ENCODE measurements around the gene BLVRA. TPM values are rescaled to one million over a fixed set of nuclear protein-coding genes. Genes with fewer than 3 reads are reported as not detected.

BLVRA gene
- polyA plus RNA-seq, 1 donor (not counting 4 experiments of a cell fraction or from before 2014, with no cell fraction given), result 49.6 TPM

GRCh38 chr7:43757073-43757720, 1.3 kb upstream of the BLVRA start:
- Histone ChIP-seq H3K4me2 (ENCODE audit: control insufficient read depth, extremely low read depth, insufficient read depth, low read depth, low read length) (no peak overlapping the region), H3K36me3 (ENCODE audit: control insufficient read depth in 2 of 2, extremely low read depth in 1 of 2, insufficient read depth in 2 of 2, low read length in 2 of 2) (no peaks in the 10 kb centered on the region), H3K9ac (ENCODE audit: control insufficient read depth, extremely low read depth, insufficient read depth, low read length) (no peak overlapping the region), H3K4me3 (ENCODE audit: control insufficient read depth in 2 of 3, extremely low read depth in 1 of 3, insufficient read depth in 2 of 3, low read depth in 1 of 3, low read length in 3 of 3) (no peak overlapping the region), H3K27ac (ENCODE audit: control insufficient read depth, insufficient read depth, low read length) (no peak overlapping the region), H2AFZ (ENCODE audit: control insufficient read depth, low read length) (no peak overlapping the region), H3K79me2 (ENCODE audit: control insufficient read depth, insufficient read depth, low read length) (no peaks in the 10 kb centered on the region), H3K9me3 (ENCODE audit: control insufficient read depth, low read depth, low read length) (no peaks in the 10 kb centered on the region), H4K20me1 (ENCODE audit: control insufficient read depth, extremely low read depth, insufficient read depth, low read length) (no peaks in the 10 kb centered on the region), H3K4me1 (ENCODE audit: control insufficient read depth, extremely low read depth, insufficient read depth, low read length) (peaks cover 8% of the 10 kb centered on the region), H3K27me3 (ENCODE audit: control insufficient read depth, extremely low read depth, insufficient read depth, low read length) (no peaks in the 10 kb centered on the region), H3K9me1 (ENCODE audit: control insufficient read depth, extremely low read depth, insufficient read depth, low read length) (no peaks in the 10 kb centered on the region)
- TF ChIP-seq EZH2 (IDR thresholded peaks at IDR 0.05; ENCODE audit: low read length) (no peak), CTCF (optimal IDR thresholded peaks at IDR 0.05 in 1 of 3, IDR thresholded peaks at IDR 0.05 in 1 of 3, conservative IDR thresholded peaks at IDR 0.05 in 1 of 3; ENCODE audit: extremely low read depth in 1 of 3, insufficient read depth in 2 of 3, low read length in 3 of 3) (no peak)
- FAIRE-seq (no peak), DNase-seq (ENCODE audit: low read depth, low spot score) (no peak)
- dilution Hi-C loops (cut with MboI; ENCODE audit: extremely low pct_ligation_motif_present, low sequenced_read_pairs), result no loop called here

- Histone ChIP-seq H3K4me3 (ENCODE audit: control insufficient read depth in 2 of 3, extremely low read depth in 1 of 3, insufficient read depth in 2 of 3, low read depth in 1 of 3, low read length in 3 of 3) (peak overlapping the region; percentile 54 to 83 (median 81)), H3K79me2 (ENCODE audit: control insufficient read depth, insufficient read depth, low read length) (peaks cover 3% of the 10 kb centered on the region), H3K4me2 (ENCODE audit: control insufficient read depth, extremely low read depth, insufficient read depth, low read depth, low read length) (peak overlapping the region; percentile 72), H3K9me3 (ENCODE audit: control insufficient read depth, low read depth, low read length) (no peaks in the 10 kb centered on the region), H3K36me3 (ENCODE audit: control insufficient read depth in 2 of 2, extremely low read depth in 1 of 2, insufficient read depth in 2 of 2, low read length in 2 of 2) (no peaks in the 10 kb centered on the region), H3K9me1 (ENCODE audit: control insufficient read depth, extremely low read depth, insufficient read depth, low read length) (no peaks in the 10 kb centered on the region), H4K20me1 (ENCODE audit: control insufficient read depth, extremely low read depth, insufficient read depth, low read length) (no peaks in the 10 kb centered on the region), H3K27me3 (ENCODE audit: control insufficient read depth, extremely low read depth, insufficient read depth, low read length) (no peaks in the 10 kb centered on the region), H3K4me1 (ENCODE audit: control insufficient read depth, extremely low read depth, insufficient read depth, low read length) (peaks cover 16% of the 10 kb centered on the region), H3K9ac (ENCODE audit: control insufficient read depth, extremely low read depth, insufficient read depth, low read length) (peak overlapping the region; percentile 81), H3K27ac (ENCODE audit: control insufficient read depth, insufficient read depth, low read length) (peak overlapping the region; percentile 71), H2AFZ (ENCODE audit: control insufficient read depth, low read length) (peak overlapping the region; percentile 90)
- DNase-seq (ENCODE audit: low read depth, low spot score) (no peak), FAIRE-seq (no peak)
- dilution Hi-C loops (cut with MboI; ENCODE audit: extremely low pct_ligation_motif_present, low sequenced_read_pairs), result no loop called here
- TF ChIP-seq EZH2 (IDR thresholded peaks at IDR 0.05; ENCODE audit: low read length) (no peak), CTCF (optimal IDR thresholded peaks at IDR 0.05 in 1 of 3, IDR thresholded peaks at IDR 0.05 in 1 of 3, conservative IDR thresholded peaks at IDR 0.05 in 1 of 3; ENCODE audit: extremely low read depth in 1 of 3, insufficient read depth in 2 of 3, low read length in 3 of 3) (no peak)
Observed at GRCh38 chr7:43758822-43759683, 573 bp downstream of the BLVRA start.
